Renal pelvis (tissue), 4 donors: ENCODE data around the gene MAP3K7CL. TPM values are rescaled to one million over a fixed set of nuclear protein-coding genes. Genes with fewer than 3 reads are reported as not detected.
"Not testable (repeated sequence)": the region's sequence is repeated elsewhere in the genome, so short reads cannot be mapped to it uniquely, and the experiment has no call there.

Source experiments
- DNase-seq: peaks from one replicate; pipeline ENCODE4 v3.0.0-alpha.2; 2013
- polyA plus RNA-seq, 3 donors: library from polyadenylated mRNA; unstranded; fragments of 120-200 nt; gene quantifications; one replicate each; pipeline ENCODE4 v1.2.1, GENCODE V29; 2013; ENCODE audit not compliant: insufficient read length in 3 of 3

MAP3K7CL gene
- polyA plus RNA-seq, 3 donors, result 5.5 to 7.0 (median 6.4) TPM

DNA sequence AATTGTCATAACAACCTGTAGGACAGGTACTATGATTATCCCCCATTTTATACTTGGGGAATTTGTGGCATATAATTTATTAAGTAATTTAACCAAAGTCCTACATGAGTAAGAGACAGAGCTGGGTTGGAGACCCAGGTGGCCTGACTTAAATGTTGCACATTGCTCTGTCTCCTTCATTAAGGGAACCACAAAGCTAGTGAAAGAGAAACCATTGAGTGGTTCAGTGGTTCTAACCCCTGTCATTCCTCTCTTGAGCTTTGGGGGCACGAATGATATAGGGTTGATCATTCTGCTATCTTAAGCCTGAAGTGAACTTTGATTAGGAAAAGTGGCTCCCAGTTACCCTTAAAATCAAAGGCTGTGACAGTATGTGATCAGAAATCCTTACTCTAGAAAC, 5.3 kb upstream of the MAP3K7CL start:
- DNase-seq, result no peak

DNA sequence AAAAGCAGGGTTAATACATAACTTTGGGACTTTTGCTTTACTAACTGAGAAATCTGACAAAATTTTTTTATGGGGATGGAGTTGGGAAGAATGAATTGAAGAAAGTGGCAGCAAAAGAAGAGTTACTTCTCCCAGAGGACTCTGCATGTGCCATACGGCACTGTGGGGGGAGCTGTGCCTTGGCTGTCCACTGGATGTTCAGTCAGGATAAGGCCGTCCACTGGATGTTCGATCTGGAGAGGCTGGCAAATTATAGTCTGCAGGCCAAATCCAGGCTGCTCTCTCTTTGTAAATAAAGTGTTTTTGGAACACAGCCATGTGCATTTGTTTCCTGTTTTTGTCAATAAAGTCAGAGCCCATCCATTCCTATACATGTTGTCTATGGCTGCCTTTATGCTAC, 4.5 kb upstream of the MAP3K7CL start:
- DNase-seq, result no peak

- DNase-seq, result no peak
Measured at GRCh38 chr21:29133241-29133640, 2.8 kb downstream of the MAP3K7CL start.

- DNase-seq, result no peak
Measured at GRCh38 chr21:29133796-29134195, 3.4 kb downstream of the MAP3K7CL start.

GRCh38 chr21:29135481-29135880, 5.0 kb downstream of the MAP3K7CL start:
- no peak for DNase-seq

GRCh38 chr21:29136033-29136432, 5.6 kb downstream of the MAP3K7CL start:
- no peak for DNase-seq

DNA sequence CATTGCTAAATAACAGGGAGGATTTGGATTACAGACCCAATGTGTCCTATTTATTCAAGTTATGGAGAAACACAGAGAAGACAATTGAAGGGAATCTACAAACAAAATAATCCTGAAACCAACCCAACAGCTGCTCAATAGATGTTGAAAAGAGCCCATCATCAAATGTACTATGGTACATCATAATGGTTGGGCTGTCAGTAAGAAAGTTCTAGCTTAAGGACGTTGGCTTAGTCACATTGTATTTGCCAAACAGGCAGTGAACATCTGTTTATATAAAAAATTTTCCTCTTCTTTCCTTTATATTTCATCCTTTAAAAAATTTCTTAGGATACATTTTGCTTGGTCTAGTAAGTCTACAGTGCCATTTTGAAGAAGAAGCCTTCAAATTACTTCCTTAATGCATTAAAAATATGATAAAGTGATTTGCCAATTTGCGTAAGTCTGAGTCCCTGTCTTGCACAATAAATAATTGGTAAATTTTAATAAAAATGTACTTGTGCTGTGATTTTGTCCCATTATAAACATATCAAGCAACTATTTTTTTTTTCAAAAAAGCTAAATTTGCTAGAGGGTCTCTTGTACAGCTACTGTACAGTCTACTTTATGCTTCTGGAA, 14.4 kb downstream of the MAP3K7CL start:
- DNase-seq, result no peak

DNA sequence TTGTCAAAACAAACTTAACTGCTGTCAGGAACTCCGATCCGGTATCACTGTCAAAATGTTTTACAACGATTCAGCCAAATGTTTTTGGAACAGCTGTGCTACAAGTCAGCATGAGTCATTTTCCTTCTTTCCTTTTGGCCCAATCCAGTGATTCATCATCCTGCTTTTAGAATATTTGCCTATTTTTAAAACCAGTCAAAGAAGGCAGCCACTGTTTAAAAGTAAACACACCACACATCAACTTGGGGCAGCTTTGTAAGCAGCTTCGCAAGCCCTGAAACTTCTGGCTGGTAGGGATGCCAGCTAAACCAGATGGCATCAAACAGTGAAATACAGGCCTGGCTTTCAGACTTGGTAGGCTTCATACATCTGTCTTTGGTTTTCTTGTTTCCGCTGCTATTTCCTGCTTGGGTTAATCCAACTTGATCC, 14.9 kb downstream of the MAP3K7CL start:
- DNase-seq, result no peak

- DNase-seq, result no peak
Measured at GRCh38 chr21:29145852-29146453, 15.5 kb downstream of the MAP3K7CL start.

- no peak for DNase-seq
Measured at GRCh38 chr21:29146726-29147125, 16.3 kb downstream of the MAP3K7CL start.

GRCh38 chr21:29148530-29148929, 18.1 kb downstream of the MAP3K7CL start:
- DNase-seq, result no peak

- DNase-seq, result no peak
Measured at GRCh38 chr21:29149808-29150425, 19.5 kb downstream of the MAP3K7CL start.

DNA sequence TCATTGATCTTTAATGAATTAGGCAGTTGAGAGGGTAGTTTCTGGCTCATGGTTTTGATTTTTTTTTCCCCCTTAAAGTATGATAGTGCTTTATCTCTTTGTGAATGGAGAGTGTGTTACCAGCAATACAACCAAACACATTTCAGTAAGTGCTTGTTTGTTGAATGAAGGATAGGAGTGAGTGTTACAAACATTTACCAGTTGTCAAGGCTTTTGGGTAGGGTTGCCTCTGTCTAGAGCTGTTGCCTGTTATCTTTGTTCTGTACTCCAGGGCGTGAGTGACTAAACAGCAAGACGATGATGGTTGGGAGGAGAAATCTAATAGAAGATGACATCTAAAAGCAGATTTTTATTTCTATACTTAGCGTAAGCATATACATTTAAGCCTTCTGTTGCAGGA, 21.5 kb downstream of the MAP3K7CL start:
- no peak for DNase-seq

GRCh38 chr21:29152916-29153315, 22.5 kb downstream of the MAP3K7CL start:
- no peak for DNase-seq

GRCh38 chr21:29154270-29154669, 23.8 kb downstream of the MAP3K7CL start:
- no peak for DNase-seq

GRCh38 chr21:29155118-29155932, 24.9 kb downstream of the MAP3K7CL start:
- DNase-seq, result no peak

DNA sequence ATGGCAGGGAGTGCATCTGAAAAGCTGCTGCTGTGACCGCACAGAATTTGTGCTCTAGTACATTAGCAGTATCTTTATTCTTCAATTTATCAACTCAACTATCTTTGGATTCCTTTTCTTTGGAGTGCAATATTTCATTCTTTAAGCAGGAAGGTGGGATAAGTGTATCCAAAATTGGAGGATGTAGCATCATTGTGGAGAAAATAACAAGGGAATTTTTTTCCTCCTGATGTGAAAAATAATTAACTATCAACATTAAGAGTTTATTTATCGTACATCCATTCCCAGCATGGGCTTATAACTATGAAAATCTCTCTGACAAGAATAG, 25.5 kb downstream of the MAP3K7CL start:
- DNase-seq, result no peak

- DNase-seq, result no peak
Measured at GRCh38 chr21:29157080-29157479, 26.6 kb downstream of the MAP3K7CL start.

DNA sequence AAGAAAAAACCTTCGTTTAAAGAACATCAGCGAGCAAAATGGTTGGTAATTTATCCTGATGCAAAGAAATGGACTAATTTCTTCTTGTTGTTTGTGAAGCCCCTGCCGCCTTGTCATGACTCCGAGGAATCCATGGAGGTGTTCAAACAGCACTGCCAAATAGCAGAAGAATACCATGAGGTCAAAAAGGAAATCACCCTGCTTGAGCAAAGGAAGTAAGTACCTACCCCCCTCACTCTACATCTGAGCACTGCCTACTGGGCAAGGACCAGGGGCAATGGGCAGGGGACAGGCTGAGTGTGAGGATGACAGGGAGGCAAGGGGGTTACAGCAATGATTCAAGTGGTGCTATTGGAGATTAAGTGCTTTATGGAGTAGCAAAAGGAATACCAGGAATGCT, 29.4 kb downstream of the MAP3K7CL start:
- no peak for DNase-seq

- not testable (repeated sequence) for DNase-seq
Measured at GRCh38 chr21:29162825-29163224, 32.4 kb downstream of the MAP3K7CL start.

GRCh38 chr21:29163341-29164115, 33.1 kb downstream of the MAP3K7CL start:
- DNase-seq, result no peak

DNA sequence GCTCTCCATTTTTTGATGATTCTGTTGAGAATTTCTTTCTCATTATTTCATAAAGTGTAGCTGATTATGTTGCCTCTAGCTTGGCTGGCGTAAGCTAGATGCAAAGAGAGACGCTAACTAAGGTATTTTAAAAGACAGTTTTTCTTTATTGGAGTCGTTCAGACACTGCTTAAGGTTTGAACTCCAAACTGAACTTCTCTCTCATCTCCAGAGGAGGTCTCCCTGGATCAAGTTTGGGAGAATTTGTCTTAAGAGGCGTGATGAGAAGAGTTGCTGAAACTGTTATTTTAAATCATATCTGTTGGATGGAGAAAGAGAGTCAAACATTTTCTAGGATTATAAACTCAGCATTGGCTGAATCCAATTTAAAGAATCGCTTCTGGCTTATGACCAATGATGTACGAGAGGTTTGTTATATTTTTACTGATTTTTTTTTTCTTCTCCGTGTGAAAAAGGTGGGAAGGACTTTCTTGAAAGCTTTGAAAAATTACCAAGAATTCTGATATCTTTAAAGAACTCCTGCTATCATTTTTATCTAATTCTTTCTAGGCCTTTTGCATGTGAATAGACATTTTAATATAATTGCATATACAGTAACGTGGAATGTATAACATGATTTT, 34.0 kb downstream of the MAP3K7CL start:
- DNase-seq, result peak; percentile 50
